ENCODE measurements around the gene GORASP2. TPM values are rescaled to one million over a fixed set of nuclear protein-coding genes. Genes with fewer than 3 reads are reported as not detected.
"Not testable (repeated sequence)": the region's sequence is repeated elsewhere in the genome, so short reads cannot be mapped to it uniquely, and the experiment has no call there.

GORASP2 gene
- total and polyA plus RNA-seq, 2 of the 4 experiments (the other 2 are of a cell fraction) = 53.1 to 156 TPM

GRCh38 chr2:170917957-170918356, 11.1 kb upstream of the GORASP2 start:
- Histone ChIP-seq H2BK5ac (ENCODE audit: low read depth, low read length, poor library complexity, severe bottlenecking) (no peak overlapping the region), H2AFZ (replicated peaks; ENCODE audit: low read length, poor library complexity) (no peak overlapping the region), H4K91ac (ENCODE audit: insufficient read depth, low read depth, low read length) (no peak overlapping the region), H3K9me3 (ENCODE audit: control insufficient read depth, insufficient read depth, low read length) (peaks cover 15% of the 10 kb centered on the region), H3K56ac (ENCODE audit: extremely low read depth, insufficient read depth, low read length) (no peak overlapping the region), H2BK20ac (ENCODE audit: low read depth, low read length) (no peak overlapping the region), H3K9me1 (ENCODE audit: insufficient read depth, low read length) (no peaks in the 10 kb centered on the region), H4K5ac (ENCODE audit: low read depth, low read length) (no peak overlapping the region), H4K20me1 (ENCODE audit: insufficient read depth, low read length) (no peaks in the 10 kb centered on the region), H3K79me1 (ENCODE audit: low read depth in 1 of 2, low read length in 2 of 2) (no peaks in the 10 kb centered on the region), H3K4me3 (ENCODE audit: insufficient read depth, low read depth, low read length) (no peak overlapping the region), H3K27me3 (ENCODE audit: control insufficient read depth, insufficient read depth, low read length) (no peaks in the 10 kb centered on the region), H3K27ac (ENCODE audit: insufficient read depth, low read length) (no peak overlapping the region), H2AK9ac (replicated peaks; ENCODE audit: low read depth, low read length, poor library complexity) (no peak overlapping the region), H3K4me2 (ENCODE audit: low read depth, low read length) (no peak overlapping the region), H3K23ac (ENCODE audit: low read depth, low read length) (no peak overlapping the region), H3K36me3 (ENCODE audit: control insufficient read depth, insufficient read depth, low read length) (no peaks in the 10 kb centered on the region), H3K4me1 (ENCODE audit: control insufficient read depth, insufficient read depth, low read length) (no peaks in the 10 kb centered on the region), H2BK120ac (ENCODE audit: low read depth, low read length) (no peak overlapping the region), H4K8ac (ENCODE audit: low read depth in 2 of 2, low read length in 2 of 2) (no peak overlapping the region), H2AK5ac (ENCODE audit: low read depth, low read length) (no peak overlapping the region), H3K4ac (ENCODE audit: low read depth, low read length) (no peak overlapping the region), H3K9ac (ENCODE audit: low read depth, low read length) (no peak overlapping the region), H2BK15ac (ENCODE audit: low read depth, low read length) (no peak overlapping the region), H3K14ac (replicated peaks; ENCODE audit: low read depth, low read length) (no peak overlapping the region), H3K18ac (ENCODE audit: low read depth, low read length) (no peak overlapping the region)
- in situ Hi-C loops (cut with MboI; ENCODE audit: low sequenced_read_pairs) = no loop called here
- no peak for TF ChIP-seq SMC3 (IDR thresholded peaks at IDR 0.05; ENCODE audit: low read depth, low read length)
- no peak for TF ChIP-seq POLR2A (IDR thresholded peaks at IDR 0.05; ENCODE audit: low read depth, low read length)
- no peak for TF ChIP-seq MAFK (IDR thresholded peaks at IDR 0.05; ENCODE audit: low read depth, low read length)
- no peak for TF ChIP-seq MAZ (IDR thresholded peaks at IDR 0.05; ENCODE audit: borderline replicate concordance, low read depth, low read length)
- no peak for TF ChIP-seq FOS (IDR thresholded peaks at IDR 0.05; ENCODE audit: low read depth, low read length)
- no peak for TF ChIP-seq NFE2L2 (IDR thresholded peaks at IDR 0.05; ENCODE audit: low read depth, low read length)
- TF ChIP-seq ELK1 (IDR thresholded peaks at IDR 0.05; ENCODE audit: borderline replicate concordance, low read depth, low read length) = no peak
- TF ChIP-seq RCOR1 (IDR thresholded peaks at IDR 0.05; ENCODE audit: insufficient replicate concordance, low read length) = no peak
- POLR2A ChIA-PET (ENCODE audit: unreplicated experiment) = no interaction called here
- WGBS, 2 experiments (ENCODE audit: extremely low coverage in 2 of 2, insufficient read length in 1 of 2) = 33% methylated on average over 1 of the region's 5 CpGs; no CpG with 5 or more reads in 1 of the 2 experiments
- BruUV-seq (replicated peaks) = no TSS peak
- DNase-seq = no peak
- intact Hi-C loops (cut with micrococcal nuclease) = no loop called here
- ATAC-seq (ENCODE audit: low read depth) = no peak
- dilution Hi-C loops (cut with HindIII; ENCODE audit: low sequenced_read_pairs, unreplicated experiment) = no loop called here
- CTCF ChIA-PET = interaction anchor here (0.8 kb wide), 1 partner anchor 11 kb away, joined by 3 read pairs; the partner anchor contains the start of gene GORASP2

- H3K36me3 ChIP-seq (ENCODE audit: control insufficient read depth, insufficient read depth, low read length); in situ Hi-C loops (cut with MboI; ENCODE audit: low sequenced_read_pairs): not testable (repeated sequence)
Observed at GRCh38 chr2:170921873-170922272, 7.2 kb upstream of the GORASP2 start.

More at GRCh38 chr2:170921873-170922272, 7.2 kb upstream of the GORASP2 start:
- H3K79me1 ChIP-seq (ENCODE audit: low read depth in 1 of 2, low read length in 2 of 2); POLR2A ChIA-PET (ENCODE audit: unreplicated experiment); ATAC-seq (ENCODE audit: low read depth); BruUV-seq (replicated peaks); H3K4me1 ChIP-seq (ENCODE audit: control insufficient read depth, insufficient read depth, low read length); CTCF ChIA-PET; H2BK20ac ChIP-seq (ENCODE audit: low read depth, low read length); H3K9me1 ChIP-seq (ENCODE audit: insufficient read depth, low read length); H3K18ac ChIP-seq (ENCODE audit: low read depth, low read length); H4K8ac ChIP-seq (ENCODE audit: low read depth in 2 of 2, low read length in 2 of 2); intact Hi-C loops (cut with micrococcal nuclease); H2AFZ ChIP-seq (replicated peaks; ENCODE audit: low read length, poor library complexity); dilution Hi-C loops (cut with HindIII; ENCODE audit: low sequenced_read_pairs, unreplicated experiment); H2AK5ac ChIP-seq (ENCODE audit: low read depth, low read length); DNase-seq; H4K5ac ChIP-seq (ENCODE audit: low read depth, low read length); H2BK5ac ChIP-seq (ENCODE audit: low read depth, low read length, poor library complexity, severe bottlenecking); H3K27ac ChIP-seq (ENCODE audit: insufficient read depth, low read length); H3K23ac ChIP-seq (ENCODE audit: low read depth, low read length); H4K20me1 ChIP-seq (ENCODE audit: insufficient read depth, low read length); H4K91ac ChIP-seq (ENCODE audit: insufficient read depth, low read depth, low read length); H2BK15ac ChIP-seq (ENCODE audit: low read depth, low read length); H3K27me3 ChIP-seq (ENCODE audit: control insufficient read depth, insufficient read depth, low read length); H3K4me2 ChIP-seq (ENCODE audit: low read depth, low read length); H2AK9ac ChIP-seq (replicated peaks; ENCODE audit: low read depth, low read length, poor library complexity); H3K9ac ChIP-seq (ENCODE audit: low read depth, low read length); H3K4ac ChIP-seq (ENCODE audit: low read depth, low read length); H3K4me3 ChIP-seq (ENCODE audit: insufficient read depth, low read depth, low read length); H3K14ac ChIP-seq (replicated peaks; ENCODE audit: low read depth, low read length); H2BK120ac ChIP-seq (ENCODE audit: low read depth, low read length); H3K56ac ChIP-seq (ENCODE audit: extremely low read depth, insufficient read depth, low read length): not testable (repeated sequence)
- peaks cover 15% of the 10 kb centered on the region for H3K9me3 ChIP-seq (ENCODE audit: control insufficient read depth, insufficient read depth, low read length)
- WGBS, 2 experiments (ENCODE audit: extremely low coverage in 2 of 2, insufficient read length in 1 of 2) = no CpG with 5 or more reads among the region's 2 CpGs
